H1 (cell line): ENCODE data around the gene FBLN2. TPM values are rescaled to one million over a fixed set of nuclear protein-coding genes. Genes with fewer than 3 reads are reported as not detected.

Experiments
- ASH2L ChIP-seq: fragments of 200-600, 300-600 bp; sonication (generic); IDR thresholded peaks from one replicate; pipeline ENCODE4 v1.7.1; 2017; ENCODE audit warnings: low read length
- BACH1 ChIP-seq: IDR thresholded peaks from 2 replicates; pipeline ENCODE4 v1.6.1; 2012; ENCODE audit warnings: low read length, improper control_type of control experiment
- CBX5 ChIP-seq: fragments of 300-800, 300-1000 bp; sonication (generic); IDR thresholded peaks from 2 replicates; pipeline ENCODE4 v1.7.1; 2016; ENCODE audit warnings: antibody characterized with exemption, low read length, low read depth
- CTBP2 ChIP-seq: IDR thresholded peaks from 2 replicates; pipeline ENCODE4 v1.7.0; 2011; ENCODE audit warnings: borderline replicate concordance, mild to moderate bottlenecking, moderate library complexity, mixed read lengths, low read length; ENCODE audit not compliant: insufficient read depth, insufficient read length
- GTF2F1 ChIP-seq: IDR thresholded peaks from 2 replicates; pipeline ENCODE4 v1.6.1; 2012; ENCODE audit warnings: low read depth, low read length, improper control_type of control experiment, borderline replicate concordance
- PHF8 ChIP-seq: fragments of 200-600 bp; sonication (generic); conservative IDR thresholded peaks from 2 replicates; pipeline ENCODE4 v1.7.1; 2012; ENCODE audit warnings: low read depth, mild to moderate bottlenecking, inconsistent platforms, low read length, moderate library complexity
- RXRA ChIP-seq: IDR thresholded peaks from 2 replicates; pipeline ENCODE4 v1.6.1; 2011; ENCODE audit warnings: low read depth, mild to moderate bottlenecking, low read length, moderate library complexity; ENCODE audit not compliant: insufficient read depth
- TBP ChIP-seq: IDR thresholded peaks from 2 replicates; pipeline ENCODE4 v1.6.1; 2011; ENCODE audit warnings: low read depth, low read length, improper control_type of control experiment
- polyA plus RNA-seq, 7 experiments: library from polyadenylated mRNA; depleted of rRNA in 3 of 7; stranded (reverse) in 5 of 7; unstranded in 2 of 7; fragments of >200 nt in 5 of 7; fragments of 200-250 nt in 2 of 7; gene quantifications; 1 replicate in 5 of 7; 2 replicates in 1 of 7; 4 replicates in 1 of 7; pipeline versions ENCODE4 v1.2.1 to v1.2.3, GENCODE V29; 2011 to 2013; ENCODE audit warnings: missing spikeins in 2 of 7, mixed read lengths in 2 of 7
- total RNA-seq: library from RNA; stranded (reverse); fragmentation: NEBNext Ultra II Directional; extraction: Animal tissue kit (Norgen Biotek cat#: 25700); gene quantifications from 2 replicates; pipeline ENCODE4 v1.2.1, GENCODE V29; 2021

The FBLN2 gene
- total and polyA plus RNA-seq, 2 of the 8 experiments (the other 6 are each of a cell fraction or from before 2014, with no cell fraction given), result 17.4 to 24.2 TPM

GRCh38 chr3:13648060-13649001, 99.4 kb downstream of the FBLN2 start (continued):
- TF ChIP-seq CBX5, result no peak
- no peak; the same call in 1 of the 2 replicates for TF ChIP-seq BACH1
- TF ChIP-seq RXRA, result no peak
- TF ChIP-seq CTBP2, result no peak
- TF ChIP-seq ASH2L, result no peak
- TF ChIP-seq TBP, result no peak
- TF ChIP-seq PHF8, result no peak
- TF ChIP-seq GTF2F1, result no peak
- TF ChIP-seq, all 59 proteins: peak for 15
